Esophagus muscularis mucosa (tissue), 3 donors: ENCODE measurements around the gene ZMIZ1.

ENCODE experiments used
- POLR2AphosphoS5 ChIP-seq, 2 donors: sonication (generic); formaldehyde crosslinking; IDR thresholded peaks; one replicate each; pipeline ENCODE4 v1.6.1; 2017; ENCODE audit warnings: antibody characterized with exemption in 2 of 2
- TF ChIP-seq, protein P1 (sequence below), 3 experiments: fragments of 200-600 bp in 2 of 3; fragments of 450-650 bp in 1 of 3; sonication (generic) in 2 of 3; IDR thresholded peaks; one replicate each; pipeline ENCODE4 v1.5.1; 2017 to 2019; ENCODE audit warnings: antibody characterized with exemption in 3 of 3, mild to moderate bottlenecking in 2 of 3, moderate library complexity in 1 of 3

DNA sequence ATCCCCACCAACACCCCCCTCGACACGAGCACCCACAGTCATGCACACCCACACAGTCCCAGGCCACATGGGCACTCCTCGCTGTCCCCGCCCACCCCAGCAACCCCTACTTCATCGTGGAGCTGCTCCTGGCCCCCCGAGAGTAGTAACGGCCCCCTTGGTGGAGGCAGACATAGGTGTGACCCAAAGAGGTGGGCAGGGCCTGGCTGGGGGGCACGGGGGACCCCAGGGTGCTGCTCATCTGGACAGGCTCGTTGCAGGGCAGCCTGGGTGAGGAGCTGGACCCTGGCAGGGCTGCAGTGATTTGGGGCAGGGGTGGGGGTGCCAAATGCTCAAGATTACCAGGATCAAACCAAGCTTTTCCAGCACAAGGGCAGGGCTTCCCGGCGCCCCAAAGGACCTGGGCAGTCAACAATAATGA is 42.4 kb upstream of the ZMIZ1 start:
- TF ChIP-seq, protein P1, sequence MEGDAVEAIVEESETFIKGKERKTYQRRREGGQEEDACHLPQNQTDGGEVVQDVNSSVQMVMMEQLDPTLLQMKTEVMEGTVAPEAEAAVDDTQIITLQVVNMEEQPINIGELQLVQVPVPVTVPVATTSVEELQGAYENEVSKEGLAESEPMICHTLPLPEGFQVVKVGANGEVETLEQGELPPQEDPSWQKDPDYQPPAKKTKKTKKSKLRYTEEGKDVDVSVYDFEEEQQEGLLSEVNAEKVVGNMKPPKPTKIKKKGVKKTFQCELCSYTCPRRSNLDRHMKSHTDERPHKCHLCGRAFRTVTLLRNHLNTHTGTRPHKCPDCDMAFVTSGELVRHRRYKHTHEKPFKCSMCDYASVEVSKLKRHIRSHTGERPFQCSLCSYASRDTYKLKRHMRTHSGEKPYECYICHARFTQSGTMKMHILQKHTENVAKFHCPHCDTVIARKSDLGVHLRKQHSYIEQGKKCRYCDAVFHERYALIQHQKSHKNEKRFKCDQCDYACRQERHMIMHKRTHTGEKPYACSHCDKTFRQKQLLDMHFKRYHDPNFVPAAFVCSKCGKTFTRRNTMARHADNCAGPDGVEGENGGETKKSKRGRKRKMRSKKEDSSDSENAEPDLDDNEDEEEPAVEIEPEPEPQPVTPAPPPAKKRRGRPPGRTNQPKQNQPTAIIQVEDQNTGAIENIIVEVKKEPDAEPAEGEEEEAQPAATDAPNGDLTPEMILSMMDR (IDR thresholded peaks at IDR 0.05) = no peak
- no peak for TF ChIP-seq POLR2AphosphoS5 (IDR thresholded peaks at IDR 0.05)
